HCEC 1CT (cell line): ENCODE data around the gene EGFLAM.

ENCODE experiments used
- DNase-seq: peaks from one replicate; pipeline ENCODE4 v3.0.0-alpha.2; 2017

EGFLAM gene

DNA sequence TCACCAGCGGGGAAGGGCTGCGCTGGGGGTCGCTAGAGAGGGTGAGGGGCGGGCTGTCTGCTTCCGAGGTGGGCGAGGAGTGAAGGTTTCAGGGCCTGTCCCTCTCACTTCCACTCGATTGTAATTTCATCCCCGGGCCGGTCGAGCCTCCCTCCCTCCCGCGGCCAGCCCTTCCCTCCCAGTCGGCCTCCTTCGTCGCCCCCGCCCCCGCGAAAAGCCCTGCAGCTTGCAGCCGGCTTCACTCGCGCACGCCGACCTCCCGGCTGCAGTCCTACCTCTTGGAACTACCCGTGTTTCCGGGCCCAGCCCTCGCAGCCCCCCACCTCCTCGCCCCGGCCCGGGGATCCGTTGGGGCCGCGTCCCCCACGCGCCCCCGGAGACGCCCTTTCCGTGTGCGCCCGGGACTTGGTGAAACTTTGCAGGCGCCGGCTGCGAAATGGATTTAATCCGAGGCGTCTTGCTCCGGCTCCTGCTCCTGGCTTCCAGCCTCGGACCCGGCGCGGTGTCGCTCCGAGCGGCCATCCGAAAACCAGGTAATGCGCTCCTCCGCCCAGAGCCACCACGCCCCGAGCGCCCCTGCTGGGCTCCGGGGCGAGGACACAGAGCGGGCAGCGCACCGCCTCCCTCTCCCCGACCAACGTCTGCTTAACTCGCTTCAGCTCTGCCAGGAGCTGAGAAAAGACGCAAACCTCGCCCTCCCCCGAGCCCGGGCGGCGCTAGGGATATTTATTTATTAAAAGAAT, at the start of gene EGFLAM:
TSS of gene EGFLAM (plus strand) at position 241 of the 743 bp plus-strand sequence. CDS start at position 437, 196 bp downstream.
- no peak for DNase-seq

DNA sequence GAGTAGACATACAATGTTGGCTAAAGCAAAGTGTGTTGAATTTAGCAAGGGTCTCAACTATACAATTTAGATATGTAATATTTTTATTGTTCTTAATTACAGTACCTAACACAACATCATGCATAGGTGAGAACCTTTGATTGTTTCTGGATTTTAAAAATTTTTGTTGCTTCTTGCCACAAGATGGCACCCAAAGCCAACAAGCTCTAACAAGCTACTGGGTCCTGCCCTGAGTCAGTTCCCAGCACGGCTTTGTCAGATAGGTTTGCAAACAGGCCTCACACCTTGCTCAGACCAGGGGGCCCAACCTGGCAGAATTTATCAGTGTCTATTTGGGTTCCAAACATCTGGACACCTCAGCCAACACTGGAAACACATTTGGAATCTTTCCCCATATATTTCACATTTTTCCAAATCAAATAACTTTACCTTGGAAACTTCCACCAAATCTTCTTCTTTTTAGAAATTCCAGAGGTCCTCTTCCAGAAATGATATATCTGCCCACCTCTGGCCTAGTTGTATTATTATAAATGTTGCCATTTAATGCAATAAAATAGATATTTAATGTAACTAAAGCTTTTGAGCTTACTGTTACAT, 49.5 kb upstream of the EGFLAM start:
- peak; percentile 20 for DNase-seq

DNA sequence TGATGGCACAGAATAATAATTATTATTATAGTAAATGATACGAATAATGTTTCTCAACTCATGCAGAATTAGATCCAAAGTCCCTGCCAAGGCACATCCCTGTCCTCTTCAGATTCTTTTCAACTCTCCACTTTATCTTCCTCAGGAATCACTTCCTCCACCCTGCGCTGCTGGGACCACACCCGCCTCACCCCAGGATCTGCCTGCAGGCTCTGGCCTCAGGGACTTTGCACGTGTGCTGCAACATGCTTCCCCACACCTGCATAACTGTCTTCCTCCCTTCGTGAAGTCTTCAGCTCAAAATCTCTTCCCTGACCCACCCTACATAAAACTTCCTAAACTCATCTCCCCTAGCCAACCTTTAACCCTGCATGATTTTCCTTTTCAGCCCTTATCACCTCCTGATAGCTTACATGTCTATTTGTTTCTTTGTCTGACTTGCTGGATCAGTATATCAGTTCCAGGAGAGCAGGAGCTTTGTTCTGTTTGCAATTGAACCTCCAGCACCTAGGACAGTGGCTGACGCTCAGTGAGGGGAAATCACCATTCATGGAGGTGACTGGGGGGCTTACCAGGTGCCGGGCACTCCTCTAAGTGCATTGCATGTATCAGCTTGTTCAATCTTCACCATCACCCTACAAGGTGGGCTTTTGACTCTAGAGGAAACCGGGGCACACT, 47.5 kb upstream of the EGFLAM start:
- no peak for DNase-seq

DNA sequence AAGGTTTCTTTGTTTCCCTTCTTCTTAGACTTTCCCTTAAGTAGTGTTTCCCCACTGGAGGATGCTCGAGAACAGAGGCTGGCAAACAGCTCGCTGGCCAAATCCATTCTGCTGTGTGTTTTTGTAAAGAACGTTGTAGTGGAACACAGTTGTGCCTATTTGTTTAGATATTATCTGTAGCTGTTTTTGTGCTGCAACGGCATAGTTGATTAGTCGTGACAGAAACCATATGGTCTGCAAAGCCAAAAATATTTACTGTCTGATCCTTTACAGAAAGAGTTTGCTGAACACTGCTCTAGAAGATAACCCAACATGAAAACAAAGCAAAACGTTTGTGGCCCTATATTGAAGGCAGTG, 47.0 kb upstream of the EGFLAM start:
- no peak for DNase-seq

DNA sequence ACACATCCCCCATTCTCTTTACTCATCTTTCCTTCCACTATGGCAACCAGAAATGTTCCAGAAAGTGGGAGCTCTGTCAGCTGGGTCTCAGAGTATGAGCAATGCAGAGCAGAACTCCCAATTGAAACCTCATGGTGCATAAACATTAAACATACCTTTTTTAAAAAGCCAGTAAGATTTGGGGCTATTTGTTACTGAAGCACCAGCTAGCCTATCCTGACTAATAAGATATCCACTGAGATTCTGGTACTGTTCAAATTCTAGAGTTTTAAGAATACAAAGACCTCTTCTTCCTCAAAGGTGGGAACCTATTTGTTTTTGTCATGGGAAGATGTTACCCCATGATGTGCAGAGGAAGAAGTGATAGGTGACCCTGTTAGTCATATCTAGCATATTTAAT, 46.1 kb upstream of the EGFLAM start:
- no peak for DNase-seq

DNA sequence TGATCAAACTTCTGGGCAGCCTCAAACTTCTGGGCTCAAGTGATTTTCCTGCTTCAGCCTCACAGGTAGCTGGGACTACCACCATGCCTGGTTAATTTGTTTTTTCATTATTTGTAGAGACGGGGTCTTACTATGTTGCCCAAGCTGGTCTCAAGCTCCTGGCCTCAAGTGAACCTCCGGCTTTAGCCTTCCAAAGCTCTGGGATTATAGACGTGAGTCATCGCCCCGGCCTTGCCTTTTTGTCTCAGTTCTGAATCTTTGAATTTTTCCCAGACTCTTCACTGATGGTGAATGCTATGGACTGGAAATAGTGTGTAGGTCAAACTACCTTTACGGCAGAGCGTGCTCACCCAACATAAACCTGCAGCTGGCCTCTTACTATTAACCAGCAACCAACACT, 32.3 kb upstream of the EGFLAM start:
- DNase-seq, result no peak

DNA sequence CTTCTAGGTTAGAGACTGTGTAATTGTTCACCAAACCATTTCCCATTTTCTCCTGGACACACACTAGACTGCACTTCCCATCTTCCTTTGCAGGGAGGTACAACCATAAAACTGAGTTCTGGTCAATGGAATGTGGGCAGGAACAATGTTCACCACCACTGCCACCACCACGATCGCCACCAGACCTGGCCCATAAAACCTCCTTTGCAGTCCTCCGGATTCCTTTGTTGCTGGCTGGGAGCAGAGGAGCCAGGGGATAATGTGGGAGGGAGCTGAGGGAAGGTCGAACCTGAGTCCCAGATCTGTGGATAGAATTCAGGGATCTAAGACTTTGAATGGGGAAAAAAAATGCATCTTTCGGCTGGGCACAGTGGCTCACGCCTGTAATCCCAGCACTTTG, 29.4 kb upstream of the EGFLAM start:
- no peak for DNase-seq

DNA sequence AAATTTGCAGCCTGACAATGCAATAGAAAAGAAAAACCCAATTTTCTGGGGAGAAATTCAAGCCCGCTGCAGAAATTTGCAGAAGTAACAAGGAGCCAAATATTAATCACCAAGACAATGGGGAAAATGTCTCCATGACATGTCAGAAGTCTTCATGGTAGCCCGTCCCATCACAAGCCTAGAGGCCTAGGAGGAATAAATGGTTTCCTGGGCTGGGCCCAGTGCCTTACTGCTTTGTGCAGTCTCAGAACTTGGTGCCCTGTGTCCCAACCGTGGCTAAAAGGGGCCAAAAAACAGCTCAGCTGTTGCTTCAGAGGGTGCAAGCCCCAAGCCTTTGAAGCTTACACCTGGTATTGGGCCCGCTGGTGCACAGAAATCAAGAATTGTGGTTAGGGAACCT, 23.6 kb upstream of the EGFLAM start:
- DNase-seq, result no peak

DNA sequence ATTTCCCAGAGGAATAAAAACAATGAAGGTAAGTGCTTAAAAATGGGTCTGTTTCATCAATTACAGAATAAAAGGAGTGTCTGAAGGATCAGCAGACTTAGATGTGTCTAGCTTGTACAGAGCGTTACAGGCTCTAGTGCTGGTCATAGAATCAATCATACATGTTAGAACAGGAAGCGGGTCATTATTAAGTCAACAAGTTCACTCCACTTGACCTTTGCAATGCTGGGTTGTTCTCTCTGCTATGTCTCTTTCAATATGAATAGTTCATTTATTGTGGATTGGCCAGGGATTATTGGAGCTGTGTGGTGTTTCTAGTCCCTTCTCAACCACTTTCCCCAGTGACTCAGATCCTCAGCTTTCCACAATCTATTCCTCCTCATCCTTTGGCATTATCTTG, 20.7 kb upstream of the EGFLAM start:
- no peak for DNase-seq

DNA sequence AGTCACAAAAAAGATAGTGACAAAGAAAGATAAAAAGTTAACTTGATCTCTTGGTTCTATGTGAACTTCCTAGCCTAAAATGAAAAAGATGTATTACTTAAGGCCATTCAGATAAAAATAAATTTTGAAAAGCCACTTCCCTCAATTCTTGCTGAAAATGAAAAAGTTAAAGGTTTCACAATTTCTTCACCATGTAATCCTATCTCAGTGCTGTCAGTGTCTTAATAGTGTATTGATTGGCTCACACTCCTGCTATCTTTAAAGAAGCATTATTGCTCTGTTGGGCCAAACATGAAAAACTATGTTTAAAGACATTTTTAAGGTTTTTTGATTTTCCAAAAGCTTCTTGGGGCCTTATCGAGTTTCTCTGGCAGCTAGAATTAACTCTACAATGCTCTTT, 18.1 kb upstream of the EGFLAM start:
- DNase-seq, result no peak

DNA sequence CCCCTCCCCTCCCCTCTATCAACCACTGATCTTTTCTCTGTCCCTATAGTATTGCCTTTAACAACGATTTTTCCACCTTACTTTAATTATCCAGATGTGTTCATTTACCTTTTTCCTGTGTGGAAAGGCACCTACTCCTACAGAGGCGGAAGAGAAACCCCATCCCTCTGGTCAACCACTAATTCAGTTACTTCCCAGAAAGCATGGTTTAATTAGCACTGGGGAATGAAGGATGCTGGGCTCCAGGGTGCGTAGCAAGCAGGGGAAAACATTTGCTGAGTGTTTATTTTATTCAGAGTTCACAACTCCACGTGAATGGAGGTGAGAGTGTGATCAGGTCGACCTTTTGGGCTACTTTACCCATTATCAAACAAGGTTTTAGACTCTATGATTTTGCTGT, 16.7 kb upstream of the EGFLAM start:
- DNase-seq, result no peak

DNA sequence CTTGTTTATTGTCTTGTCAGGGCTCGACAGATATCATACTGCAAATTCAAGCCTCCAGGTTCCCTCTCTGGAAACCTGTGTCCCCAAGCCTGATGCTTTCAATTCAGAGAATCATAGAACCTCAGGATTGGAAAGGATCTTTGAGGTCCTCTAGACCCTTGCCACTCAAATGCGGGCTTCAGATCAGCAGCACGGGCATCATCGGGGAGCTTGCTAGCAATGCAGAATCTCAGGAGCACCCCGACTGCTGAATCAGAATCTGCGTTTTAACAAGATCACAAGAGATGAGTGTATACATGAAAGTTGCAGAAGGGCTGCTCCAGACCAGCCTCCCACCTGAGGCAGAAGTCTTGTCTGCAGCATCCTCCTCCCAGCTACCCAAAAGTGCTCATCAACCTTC, 13.1 kb upstream of the EGFLAM start:
- no peak for DNase-seq

DNA sequence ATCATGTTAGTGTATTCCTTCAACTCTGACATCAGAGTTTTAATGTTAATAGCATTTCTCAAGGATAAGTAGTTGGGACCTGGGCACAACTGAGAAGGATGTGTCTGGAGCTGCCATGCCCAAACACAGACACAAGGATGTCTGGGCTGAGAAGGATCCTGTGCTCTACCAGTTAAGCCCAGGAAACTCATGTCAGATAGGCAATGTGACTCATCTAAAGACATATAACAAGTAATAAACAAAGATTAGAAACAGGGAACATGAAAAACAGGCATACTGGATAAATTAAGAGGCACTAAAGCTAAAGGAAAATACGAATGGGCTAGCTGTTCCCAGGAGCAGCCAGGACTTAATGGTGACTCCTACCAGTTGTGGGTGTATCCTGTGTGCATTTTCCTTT, 9.1 kb upstream of the EGFLAM start:
- peak; percentile 6 for DNase-seq

DNA sequence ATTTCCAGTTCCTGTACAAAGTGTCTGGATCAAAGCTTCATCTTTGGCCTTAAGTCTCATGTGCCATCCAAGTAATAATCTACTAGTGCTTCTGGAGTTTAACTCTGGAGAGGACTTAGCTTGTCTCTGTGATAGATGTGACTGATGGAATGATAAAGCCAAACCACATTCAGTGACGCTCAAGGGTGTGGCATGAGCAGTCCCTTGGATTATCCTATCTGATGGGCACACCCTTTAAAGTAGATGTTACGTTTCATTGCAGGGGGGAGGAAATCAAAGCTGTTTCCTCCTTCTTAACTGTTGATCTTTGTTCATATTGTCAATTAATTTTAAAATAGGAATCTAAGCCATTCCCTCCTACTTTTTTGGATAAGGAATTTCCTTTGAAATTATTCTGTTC, 8.5 kb upstream of the EGFLAM start:
- no peak for DNase-seq

DNA sequence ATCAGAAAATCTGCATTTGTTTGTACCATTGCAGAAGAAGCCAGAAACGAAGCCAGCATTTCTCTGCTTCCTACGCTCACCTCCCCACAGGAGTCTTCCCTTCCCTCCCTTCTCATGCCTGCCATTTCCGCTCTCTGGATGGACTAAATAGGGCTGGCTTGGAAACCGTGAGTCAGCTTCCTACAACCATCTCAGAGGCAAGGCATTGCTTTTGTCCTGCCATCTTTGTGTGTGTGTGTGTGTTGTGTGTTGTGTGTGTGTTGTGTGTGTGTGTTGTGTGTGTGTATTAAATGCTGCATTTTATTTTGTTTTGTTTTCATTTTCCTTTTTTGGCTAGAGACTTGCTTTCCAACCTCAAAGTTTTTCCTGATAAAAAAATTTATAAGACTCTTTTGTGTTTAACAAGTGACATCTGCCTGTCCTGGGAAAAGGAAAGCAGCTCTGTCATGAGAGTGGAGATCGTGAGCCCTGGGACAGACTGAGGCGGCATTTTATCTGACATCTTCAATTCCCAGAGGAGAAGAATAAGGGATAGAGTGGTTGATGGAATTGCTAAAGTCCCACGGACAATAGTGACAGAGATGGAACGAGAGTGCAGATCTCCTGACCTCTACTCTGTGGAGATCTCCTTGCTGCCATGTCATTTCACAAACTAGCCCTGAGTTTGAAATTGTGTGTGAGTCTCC, 7.5 kb upstream of the EGFLAM start:
- no peak for DNase-seq

DNA sequence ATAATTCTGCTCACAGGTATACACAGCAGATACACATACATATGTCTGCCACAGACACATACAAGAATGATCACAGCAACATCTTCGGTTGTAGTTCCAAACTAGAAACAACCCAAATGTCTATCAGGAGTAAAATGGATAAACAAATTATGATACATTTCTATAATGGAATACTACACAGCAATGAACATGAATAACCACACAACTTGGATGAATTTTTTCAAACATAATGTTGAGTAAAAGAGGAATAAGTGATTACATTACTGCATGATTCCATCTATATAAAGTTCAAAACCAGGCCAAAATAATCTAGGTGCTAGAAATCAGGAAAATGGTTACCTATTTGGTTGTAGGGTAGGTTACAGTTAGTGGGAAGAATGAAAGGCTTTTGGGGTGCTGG, 4.6 kb upstream of the EGFLAM start:
- DNase-seq, result no peak

DNA sequence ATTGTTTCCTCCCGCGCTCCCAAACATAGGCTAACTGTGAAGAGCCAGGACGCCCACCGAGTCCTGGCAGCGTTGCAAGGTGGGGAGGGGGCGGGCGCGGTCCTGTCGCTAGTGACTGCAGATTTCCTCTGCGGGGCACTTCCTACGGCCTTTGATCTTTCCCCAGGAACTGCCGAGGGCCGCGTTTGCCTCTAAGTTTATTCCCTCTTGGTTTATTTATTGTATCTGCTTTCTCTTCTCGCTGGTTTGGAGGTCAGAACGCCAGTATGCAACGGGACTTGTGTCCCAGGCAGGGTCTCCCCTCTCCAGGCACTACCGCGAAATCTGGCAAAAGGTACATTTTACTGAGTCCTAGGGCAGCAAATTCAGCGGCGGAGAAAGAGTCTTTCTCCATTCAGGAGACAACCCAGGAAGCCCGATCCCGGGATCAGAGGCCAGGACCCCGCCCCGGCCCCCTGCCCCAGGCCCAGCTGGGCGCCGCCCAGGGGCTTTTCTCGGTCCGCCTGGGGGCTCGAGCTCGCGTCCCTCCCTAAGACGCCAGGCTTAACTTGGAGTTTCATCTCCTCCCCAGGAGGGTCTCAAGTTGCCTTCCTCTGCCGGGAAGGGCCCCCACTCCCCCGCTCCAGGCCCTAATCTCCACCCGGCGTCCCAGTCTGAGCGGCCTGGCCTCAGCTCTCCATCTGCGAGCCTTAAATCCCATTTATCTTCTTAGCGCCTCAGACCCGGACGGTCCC, 884 bp upstream of the EGFLAM start:
- DNase-seq, result no peak

DNA sequence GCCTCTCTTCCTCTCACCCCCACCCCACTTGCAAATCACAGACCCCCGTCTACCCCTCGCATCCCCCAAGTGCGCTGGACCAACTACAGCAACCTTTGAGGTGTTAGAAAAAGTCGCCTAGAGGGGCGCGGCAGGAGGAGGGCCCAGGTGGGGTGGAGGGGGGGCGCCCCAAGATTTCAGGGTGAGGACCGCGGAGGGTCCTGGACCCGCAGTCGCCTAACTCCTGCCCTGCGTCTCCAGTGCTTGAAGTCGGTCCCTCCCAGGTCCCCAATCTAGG, 379 bp upstream of the EGFLAM start:
- DNase-seq, result no peak

DNA sequence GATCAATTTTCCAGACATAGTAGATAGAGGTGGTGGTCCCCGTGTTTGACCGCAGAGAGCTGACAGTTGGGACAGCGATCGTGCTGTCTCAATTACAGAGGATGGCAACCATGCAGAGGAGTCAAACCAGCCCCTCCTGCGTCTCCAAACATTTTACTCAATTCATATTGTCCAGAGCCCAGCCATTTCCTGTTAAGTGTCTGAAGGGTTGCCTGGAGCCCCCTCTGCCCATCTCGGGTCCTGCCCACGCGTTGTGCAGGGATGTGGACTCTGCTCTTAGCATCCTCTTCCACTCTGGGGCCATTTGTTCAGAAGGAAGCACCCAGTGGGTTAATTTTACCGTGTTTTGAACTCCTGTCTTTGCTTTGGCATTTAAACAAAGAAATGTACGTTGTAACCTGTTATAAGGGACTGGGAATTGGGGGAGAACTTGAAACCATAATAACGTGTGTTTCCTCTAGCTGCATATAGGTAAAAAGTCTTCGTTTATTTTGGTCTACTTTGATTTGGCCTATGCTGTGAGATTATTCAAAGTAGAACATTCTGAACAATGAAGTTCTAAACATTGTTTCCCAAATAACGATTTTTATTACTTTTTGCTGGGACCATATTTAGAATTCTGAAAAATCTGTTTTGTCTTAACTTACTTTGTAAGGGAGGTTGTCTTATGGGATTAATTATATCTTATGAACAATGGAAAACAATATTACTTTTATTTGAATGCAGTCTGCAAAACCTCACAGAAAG, 876 bp downstream of the EGFLAM start:
- no peak for DNase-seq

DNA sequence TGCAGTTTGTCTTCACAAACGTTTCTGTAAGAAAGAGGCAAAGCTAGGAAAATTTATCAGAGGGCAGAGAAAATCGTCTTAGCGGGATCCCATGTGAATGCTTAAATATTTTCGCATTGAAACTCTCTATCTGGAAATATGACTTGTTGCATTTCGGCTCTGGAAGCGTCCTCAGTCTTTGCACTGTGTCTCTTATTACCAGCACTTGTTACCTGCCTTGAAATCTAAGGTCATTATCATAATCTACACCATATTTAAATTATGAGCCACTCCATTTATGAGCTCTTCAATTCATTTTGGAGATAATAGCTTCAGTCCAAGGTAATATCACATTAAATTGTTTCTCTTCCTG, 1.4 kb downstream of the EGFLAM start:
- no peak for DNase-seq

DNA sequence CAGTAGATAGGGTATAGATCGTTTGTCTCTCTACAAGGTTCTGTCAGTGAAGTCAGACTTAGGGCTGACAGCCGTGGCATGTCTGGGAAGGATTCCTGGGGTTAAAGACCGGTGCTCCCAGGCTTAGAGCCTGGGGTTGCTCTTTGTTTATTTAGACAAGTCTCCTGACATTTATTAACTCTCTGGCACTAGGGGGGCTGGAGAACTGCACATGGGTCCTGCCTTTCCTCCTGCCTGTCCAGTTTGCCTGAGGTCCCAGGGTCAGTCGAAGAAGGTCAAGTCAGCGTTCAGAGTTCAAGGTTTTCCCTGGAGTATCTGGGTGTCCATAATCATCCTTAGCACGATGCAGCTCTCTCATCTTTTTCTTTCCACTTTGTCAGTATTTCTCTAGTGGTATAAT, 5.6 kb downstream of the EGFLAM start:
- DNase-seq, result no peak

DNA sequence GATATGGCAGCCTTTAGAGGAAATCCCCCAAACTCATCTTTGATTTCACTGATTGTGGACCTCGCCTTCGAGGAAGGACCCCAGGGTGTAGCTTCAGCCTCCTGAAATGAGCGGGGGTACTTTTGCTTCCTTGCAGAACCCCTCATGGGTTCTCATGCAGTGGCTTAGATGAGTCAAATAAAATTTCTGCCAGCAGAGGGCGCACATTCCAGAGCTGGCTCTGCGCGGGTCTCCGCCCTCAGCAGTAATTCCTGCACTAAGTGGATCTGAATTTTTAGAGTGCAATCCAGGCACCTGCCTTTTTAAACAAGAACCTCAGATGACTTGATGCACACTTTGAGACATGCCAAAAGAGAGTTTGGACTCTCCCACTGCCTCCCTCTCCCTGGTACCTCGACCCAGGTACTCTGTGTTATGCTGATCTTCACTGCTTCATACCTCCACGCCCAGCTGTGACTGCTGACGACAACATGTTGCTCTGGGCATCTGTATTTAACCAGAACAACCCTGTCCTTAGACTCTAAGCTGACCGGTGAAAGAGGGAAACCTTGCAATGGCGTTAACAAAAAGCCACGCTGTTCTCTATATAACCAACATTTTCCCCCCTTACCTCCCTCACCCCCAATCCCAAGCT, 7.3 kb downstream of the EGFLAM start:
- peak; percentile 25 for DNase-seq
